ENCODE data around the gene FOSL2. TPM values are rescaled to one million over a fixed set of nuclear protein-coding genes. Genes with fewer than 3 reads are reported as not detected.

The FOSL2 gene
- total and polyA plus RNA-seq, 10 of the 15 experiments (the other 5 are each of a cell fraction or from before 2014, with no cell fraction given), result 0.05 to 1.3 (median 0.34) TPM

DNA sequence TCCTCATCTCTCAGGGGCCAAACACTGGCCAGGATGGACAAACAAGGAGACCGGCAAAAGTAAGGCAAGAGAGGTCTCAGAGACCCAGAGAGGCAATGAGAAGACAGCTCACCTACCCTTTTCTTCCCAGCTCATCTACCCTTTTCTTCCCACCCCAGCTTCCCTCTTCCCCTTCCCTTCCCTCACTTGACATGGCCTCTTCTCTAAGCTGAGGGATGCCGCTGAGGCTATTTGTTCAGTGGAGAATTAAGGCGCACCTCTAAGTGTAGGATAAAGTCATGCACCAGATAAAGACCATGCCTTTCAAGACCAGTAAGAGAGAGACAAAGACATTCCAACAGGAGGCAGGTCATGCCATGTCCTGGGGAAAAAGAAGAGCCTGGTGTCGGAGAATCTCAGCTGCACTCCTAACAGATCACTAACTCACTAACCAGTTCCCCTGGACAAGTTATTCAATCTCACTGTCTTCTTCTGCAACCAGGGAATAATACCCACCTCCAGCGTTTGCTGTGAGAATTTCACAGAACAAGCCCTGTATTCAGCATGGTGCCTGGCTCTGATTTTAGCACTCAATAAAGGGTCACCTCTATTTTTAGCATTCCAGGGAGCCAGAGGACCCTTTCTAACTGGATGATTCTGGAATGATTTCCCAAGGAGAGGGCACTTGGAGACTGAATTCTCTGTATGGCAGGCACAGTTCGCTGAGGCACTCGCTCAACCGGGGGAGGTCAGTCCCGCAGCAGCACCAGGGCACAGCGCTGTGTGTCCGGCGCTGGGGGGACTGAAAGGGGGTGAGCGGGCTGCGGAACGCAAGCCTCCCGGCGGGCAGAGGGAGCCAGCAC, 3.0 kb upstream of the FOSL2 start (continued):
- no peak for TF ChIP-seq ZZZ3 (IDR thresholded peaks at IDR 0.05; ENCODE audit: control insufficient read depth, insufficient read length, low read depth)
- TF ChIP-seq MXI1 (IDR thresholded peaks at IDR 0.05; ENCODE audit: low read depth, low read length), result no peak
- no peak for TF ChIP-seq NFYB (IDR thresholded peaks at IDR 0.05; ENCODE audit: insufficient read depth, low read depth, low read length)
- TF ChIP-seq, protein P1, sequence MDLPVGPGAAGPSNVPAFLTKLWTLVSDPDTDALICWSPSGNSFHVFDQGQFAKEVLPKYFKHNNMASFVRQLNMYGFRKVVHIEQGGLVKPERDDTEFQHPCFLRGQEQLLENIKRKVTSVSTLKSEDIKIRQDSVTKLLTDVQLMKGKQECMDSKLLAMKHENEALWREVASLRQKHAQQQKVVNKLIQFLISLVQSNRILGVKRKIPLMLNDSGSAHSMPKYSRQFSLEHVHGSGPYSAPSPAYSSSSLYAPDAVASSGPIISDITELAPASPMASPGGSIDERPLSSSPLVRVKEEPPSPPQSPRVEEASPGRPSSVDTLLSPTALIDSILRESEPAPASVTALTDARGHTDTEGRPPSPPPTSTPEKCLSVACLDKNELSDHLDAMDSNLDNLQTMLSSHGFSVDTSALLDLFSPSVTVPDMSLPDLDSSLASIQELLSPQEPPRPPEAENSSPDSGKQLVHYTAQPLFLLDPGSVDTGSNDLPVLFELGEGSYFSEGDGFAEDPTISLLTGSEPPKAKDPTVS (IDR thresholded peaks at IDR 0.05; ENCODE audit: low read depth, low read length), result no peak
- no peak for TF ChIP-seq ATF7 (IDR thresholded peaks at IDR 0.05; ENCODE audit: low read depth)

DNA sequence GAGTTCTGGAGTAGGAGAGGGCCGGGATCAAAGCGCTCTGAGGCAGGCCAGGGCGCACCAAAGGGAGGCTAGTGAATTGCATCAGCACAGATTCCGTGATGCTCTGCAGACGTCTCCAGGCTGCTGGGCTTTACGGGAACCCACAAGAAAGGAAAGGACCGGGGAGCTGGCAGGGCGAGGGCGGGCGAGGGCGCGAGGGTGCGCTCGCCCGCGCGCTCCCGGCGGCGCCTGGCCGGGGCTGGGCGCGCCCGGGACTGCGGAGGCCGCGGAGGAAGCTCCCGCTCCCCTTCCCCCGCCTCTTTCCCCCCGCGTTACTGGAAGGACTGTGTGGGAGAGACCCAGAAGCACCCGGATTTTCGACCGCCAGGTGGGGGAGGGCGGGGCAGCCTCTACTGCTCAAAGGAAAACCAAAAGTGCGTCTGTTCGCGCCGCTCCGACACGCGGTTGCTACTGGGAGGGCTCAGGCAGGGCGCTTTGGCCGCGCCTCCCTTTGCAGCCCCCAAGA, 2.4 kb upstream of the FOSL2 start:
- peak; percentile 75 for FAIRE-seq
- in situ Hi-C loops (cut with MboI), result no loop called here
- peak overlapping the region; percentile 74 for H3K4me3 ChIP-seq
- TF ChIP-seq YY1 (IDR thresholded peaks at IDR 0.05; ENCODE audit: low read depth, low read length), result no peak; the same call in 1 of the 2 replicates
- TF ChIP-seq PAX8 (IDR thresholded peaks at IDR 0.05), result no peak
- TF ChIP-seq TCF3 (IDR thresholded peaks at IDR 0.05; ENCODE audit: borderline replicate concordance, insufficient read depth, low read depth, low read length), result no peak
- no peak for TF ChIP-seq ZNF384 (IDR thresholded peaks at IDR 0.05; ENCODE audit: borderline replicate concordance, low read depth, low read length)
- no peak for TF ChIP-seq ZNF207 (IDR thresholded peaks at IDR 0.05; ENCODE audit: borderline replicate concordance)
- TF ChIP-seq, protein P2, sequence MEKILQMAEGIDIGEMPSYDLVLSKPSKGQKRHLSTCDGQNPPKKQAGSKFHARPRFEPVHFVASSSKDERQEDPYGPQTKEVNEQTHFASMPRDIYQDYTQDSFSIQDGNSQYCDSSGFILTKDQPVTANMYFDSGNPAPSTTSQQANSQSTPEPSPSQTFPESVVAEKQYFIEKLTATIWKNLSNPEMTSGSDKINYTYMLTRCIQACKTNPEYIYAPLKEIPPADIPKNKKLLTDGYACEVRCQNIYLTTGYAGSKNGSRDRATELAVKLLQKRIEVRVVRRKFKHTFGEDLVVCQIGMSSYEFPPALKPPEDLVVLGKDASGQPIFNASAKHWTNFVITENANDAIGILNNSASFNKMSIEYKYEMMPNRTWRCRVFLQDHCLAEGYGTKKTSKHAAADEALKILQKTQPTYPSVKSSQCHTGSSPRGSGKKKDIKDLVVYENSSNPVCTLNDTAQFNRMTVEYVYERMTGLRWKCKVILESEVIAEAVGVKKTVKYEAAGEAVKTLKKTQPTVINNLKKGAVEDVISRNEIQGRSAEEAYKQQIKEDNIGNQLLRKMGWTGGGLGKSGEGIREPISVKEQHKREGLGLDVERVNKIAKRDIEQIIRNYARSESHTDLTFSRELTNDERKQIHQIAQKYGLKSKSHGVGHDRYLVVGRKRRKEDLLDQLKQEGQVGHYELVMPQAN (conservative IDR thresholded peaks at IDR 0.05), result no peak
- TF ChIP-seq RAD21 (IDR thresholded peaks at IDR 0.05; ENCODE audit: insufficient read depth, low read depth, low read length), result no peak
- no peak for TF ChIP-seq ZNF622 (IDR thresholded peaks at IDR 0.05)
- 0 out of 2 replicates have a peak, but pooled peaks have one; percentile 42 for TF ChIP-seq MXI1 (IDR thresholded peaks at IDR 0.05; ENCODE audit: low read depth, low read length)
- no peak for TF ChIP-seq MYB (IDR thresholded peaks at IDR 0.05; ENCODE audit: borderline replicate concordance, low read depth, low read length)
- TF ChIP-seq, protein P3, sequence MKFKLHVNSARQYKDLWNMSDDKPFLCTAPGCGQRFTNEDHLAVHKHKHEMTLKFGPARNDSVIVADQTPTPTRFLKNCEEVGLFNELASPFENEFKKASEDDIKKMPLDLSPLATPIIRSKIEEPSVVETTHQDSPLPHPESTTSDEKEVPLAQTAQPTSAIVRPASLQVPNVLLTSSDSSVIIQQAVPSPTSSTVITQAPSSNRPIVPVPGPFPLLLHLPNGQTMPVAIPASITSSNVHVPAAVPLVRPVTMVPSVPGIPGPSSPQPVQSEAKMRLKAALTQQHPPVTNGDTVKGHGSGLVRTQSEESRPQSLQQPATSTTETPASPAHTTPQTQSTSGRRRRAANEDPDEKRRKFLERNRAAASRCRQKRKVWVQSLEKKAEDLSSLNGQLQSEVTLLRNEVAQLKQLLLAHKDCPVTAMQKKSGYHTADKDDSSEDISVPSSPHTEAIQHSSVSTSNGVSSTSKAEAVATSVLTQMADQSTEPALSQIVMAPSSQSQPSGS (IDR thresholded peaks at IDR 0.05; ENCODE audit: low read length), result no peak
- no peak for TF ChIP-seq ZSCAN29 (IDR thresholded peaks at IDR 0.05)
- no peak for TF ChIP-seq POLR2AphosphoS5 (IDR thresholded peaks at IDR 0.05; ENCODE audit: low read length)

More for the DNA sequence above, 2.4 kb upstream of the FOSL2 start:
- no peak for DNase-seq (ENCODE audit: low read depth, low spot score)
- ChIA-PET RAD21 (ENCODE audit: unreplicated experiment) (no interaction called here), CTCF (interaction anchor here (0.6 kb wide), 1 partner anchor 11 kb away, joined by 3 read pairs; no protein-coding TSS in a partner anchor), SMC1A (ENCODE audit: uncharacterized antibody, unreplicated experiment) (no interaction called here), POLR2A (no interaction called here)
- Histone ChIP-seq H2AFZ (ENCODE audit: control insufficient read depth, low read depth, low read length) (peak overlapping the region; percentile 82), H3K27ac (ENCODE audit: control insufficient read depth, insufficient read depth) (no peak overlapping the region), H3K9ac (ENCODE audit: control insufficient read depth, insufficient read depth, low read length) (peak overlapping the region; percentile 35), H3K9me3 (replicated peaks; ENCODE audit: control insufficient read depth, insufficient read depth, low read length) (no peaks in the 10 kb centered on the region), H3K36me3 (ENCODE audit: control insufficient read depth in 2 of 2, insufficient read depth in 2 of 2, low read length in 1 of 2) (no peaks in the 10 kb centered on the region), H3K27me3 (replicated peaks in 1 of 2; ENCODE audit: control insufficient read depth in 2 of 2, insufficient read depth in 2 of 2, low read length in 1 of 2) (peaks cover 2 to 4% of the 10 kb centered on the region in 2 experiments; a peak in 1 of 4 replicates), H3K4me2 (ENCODE audit: control insufficient read depth, insufficient read depth) (peak overlapping the region; percentile 99), H3K79me2 (ENCODE audit: control insufficient read depth, insufficient read depth, low read length) (no peaks in the 10 kb centered on the region), H4K20me1 (ENCODE audit: control insufficient read depth, insufficient read depth) (no peaks in the 10 kb centered on the region), H3K4me1 (ENCODE audit: control insufficient read depth, insufficient read depth, low read length) (0 out of 2 replicates have a peak, but pooled peaks cover 4% of the 10 kb centered on the region)
- ATAC-seq, result peak; percentile 51
- intact Hi-C loops (cut with micrococcal nuclease; ENCODE audit: unreplicated experiment), result loop anchor here (5.0 to 10.0 kb wide), 2 partner anchors 235 to 498 kb away; partner anchors contain the start of genes BABAM2 and RBKS
- under 1% methylated on average over 41 of the region's 45 CpGs for WGBS (ENCODE audit: insufficient coverage, insufficient replicate concordance, low lambda C conversion rate, missing lambda C conversion rate)
- no TSS peak for BruUV-seq (replicated peaks)

Measured in GM12878 (cell line).